HG03469 (cell line): ENCODE data around the gene H2BK1.

Experiments
- ATAC-seq: cut with Tn5 transposase; IDR thresholded peaks from one replicate; pipeline ENCODE4 v1.9.1; 2021; ENCODE audit warnings: mild to moderate bottlenecking, moderate library complexity, moderate number of reproducible peaks; ENCODE audit not compliant: unreplicated experiment

Gene H2BK1

DNA sequence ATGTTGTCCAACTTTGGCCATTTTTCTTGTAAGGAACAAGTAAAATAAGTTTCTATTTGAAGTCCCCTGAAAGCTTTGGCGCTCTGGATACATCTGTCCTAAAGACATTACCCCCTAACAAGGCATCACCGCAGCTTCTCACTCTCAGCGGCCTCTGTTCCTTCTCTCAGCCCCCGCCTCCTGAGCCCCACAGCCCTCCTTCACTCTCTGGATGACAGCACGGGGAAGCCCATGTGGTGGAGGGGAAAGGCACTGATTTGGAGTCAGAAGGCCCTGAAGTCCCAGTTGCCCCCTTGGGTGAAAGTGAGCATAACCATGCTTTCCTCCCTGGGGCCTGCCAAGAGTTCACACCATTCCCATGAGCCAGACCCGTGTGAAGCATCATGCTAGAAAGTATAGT lies 4.6 kb downstream of the H2BK1 start:
- ATAC-seq = no peak

DNA sequence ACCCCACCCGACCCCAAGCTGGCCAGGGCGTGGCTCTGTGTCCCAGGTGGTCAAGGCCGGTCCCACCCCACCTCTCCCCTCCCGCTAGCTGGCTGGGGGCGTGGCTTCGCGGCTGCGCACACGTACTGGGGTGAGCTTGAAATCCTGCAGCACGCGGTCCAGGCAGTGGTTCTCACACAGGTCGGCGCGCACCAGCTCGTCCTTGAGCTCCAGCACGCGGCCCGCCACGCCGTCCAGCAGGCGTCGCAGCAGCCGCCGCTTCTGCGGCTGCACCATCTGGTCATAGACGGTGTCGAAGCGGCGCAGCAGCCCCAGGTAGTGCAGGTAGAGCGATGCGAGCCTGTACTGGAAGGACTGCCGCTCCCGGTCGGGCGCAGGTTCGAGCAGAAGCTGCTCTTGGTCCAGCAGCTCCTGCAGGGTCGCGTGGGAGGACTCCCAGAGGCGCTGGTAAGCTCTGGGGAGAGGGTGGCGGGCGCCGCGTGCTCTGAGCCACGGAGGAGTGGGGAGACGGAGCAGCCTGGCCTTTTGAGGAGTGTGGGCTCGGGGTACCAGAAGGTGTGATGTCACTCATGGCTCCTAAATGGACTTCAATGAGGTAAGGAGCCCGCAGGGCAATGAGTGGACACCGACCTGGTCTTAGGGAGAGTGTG lies 5.8 kb downstream of the H2BK1 start:
- ATAC-seq = no peak

DNA sequence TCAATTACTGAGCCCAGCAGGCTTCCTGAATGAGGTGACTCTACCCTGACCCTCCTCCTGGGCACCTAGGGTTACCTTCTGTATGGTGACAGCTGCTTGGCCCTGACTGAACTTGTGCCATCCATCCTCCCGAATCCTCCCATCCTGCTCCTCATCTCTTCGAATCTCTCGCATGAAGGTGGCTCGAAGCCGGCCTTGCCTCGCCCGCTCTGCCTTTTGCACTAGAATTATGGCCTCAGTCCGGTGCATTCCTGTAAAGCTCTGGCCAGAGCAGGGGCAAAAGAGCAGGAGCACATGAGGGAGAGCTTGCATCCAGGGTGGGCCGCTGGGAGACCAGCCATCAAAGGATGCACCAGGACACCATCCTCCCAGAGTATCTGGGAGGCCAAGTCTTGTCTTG lies 7.5 kb downstream of the H2BK1 start:
- no peak for ATAC-seq

DNA sequence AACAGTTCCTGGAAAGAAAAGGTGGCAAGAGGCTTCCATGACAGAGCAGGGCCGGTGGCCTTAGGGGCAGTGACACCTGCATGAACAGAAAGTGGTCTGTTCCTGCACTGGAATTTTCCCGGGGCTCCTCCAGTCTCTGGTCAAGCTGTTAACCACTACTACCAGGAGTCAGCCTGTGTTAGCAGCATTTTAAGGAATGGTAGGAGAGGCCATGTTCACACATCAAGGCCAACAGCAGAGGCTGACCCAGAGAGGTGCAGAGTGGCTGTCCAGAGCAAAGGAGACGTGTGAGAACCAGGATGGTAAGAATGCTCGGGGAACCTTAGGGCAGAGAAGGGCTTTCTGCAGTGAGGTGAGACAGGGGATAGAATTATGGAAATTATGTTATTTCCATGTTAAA lies 8.5 kb downstream of the H2BK1 start:
- ATAC-seq = no peak

DNA sequence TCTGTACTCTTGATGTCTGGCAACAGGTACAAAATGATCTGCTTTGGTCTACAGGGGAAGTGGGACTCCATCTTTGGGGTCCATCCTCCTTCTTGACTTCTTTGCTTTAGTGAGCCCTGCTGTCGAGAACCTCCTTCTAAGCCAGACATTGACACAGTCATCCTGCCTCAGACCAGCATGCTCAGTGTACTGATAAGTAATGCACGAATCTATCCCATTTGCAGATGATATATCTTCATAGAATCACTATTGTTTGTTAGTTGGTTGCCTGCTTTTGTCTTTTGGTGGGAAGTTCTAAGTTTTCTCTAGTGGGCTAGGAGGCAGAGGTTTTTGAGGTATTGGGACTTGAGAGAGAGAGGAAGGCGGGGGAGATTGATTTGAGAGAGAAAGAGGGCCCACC lies 8.9 kb downstream of the H2BK1 start:
- ATAC-seq = no peak

DNA sequence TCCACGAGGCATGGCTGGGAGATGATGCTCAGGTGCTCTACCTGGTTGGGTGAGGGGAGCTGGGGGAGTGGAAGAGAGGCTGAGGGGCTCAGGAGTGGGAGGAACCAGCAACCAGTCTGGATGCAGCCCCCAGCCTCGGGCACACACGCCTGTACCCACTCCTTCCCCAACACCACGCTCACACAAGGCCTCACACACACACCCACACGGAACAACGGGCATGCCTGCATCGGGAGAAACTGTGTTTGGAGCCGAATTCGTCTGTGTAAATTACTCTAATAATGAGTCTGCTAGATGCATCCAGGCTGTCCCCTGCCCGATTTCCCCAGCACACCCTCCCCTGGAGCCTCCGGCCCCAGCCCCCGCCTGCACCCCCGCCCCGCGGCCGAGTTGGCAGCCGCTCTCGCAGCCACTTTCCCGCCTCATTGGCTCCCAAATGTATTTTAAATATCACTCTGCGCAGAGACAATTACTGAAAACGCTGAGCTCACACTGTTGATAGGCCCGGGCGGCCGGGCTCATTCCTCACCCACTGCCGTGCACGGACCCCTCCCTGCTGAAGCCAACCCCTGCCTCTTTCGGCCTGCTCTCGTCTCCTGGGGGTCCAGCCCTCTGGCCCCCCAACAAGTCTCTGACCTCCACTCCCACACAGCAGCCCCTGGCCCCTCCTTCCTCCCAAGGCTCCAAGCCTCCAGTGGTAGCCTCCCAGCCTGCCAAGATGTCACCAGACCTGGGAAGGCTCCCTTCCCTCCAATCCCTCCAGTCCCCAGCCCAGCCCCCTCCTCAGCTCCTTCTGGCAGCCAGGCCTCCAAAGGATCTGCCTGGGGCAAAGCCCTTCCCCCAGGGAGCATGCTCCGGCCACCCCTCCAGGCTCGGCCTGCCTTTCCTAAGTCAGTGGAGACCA lies 11.1 kb downstream of the H2BK1 start:
- no peak for ATAC-seq

DNA sequence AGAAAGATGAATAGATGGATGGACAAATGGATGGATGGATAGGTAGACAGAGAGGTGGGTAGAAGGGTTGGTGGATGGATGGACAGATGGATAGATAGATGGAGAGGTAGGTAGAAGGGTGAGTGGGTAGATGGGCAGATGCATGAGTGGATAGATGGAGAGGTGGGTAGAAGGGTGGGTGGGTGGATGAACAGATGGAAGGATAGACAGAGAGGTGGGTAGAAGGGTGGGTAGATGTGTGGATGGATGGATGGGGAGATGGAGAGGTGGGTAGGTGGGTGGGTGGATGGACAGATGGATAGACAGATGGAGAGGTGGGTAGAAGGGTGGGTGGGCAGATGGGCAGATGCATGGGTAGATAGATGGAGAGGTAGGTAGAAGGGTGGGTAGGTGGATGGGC lies 12.4 kb downstream of the H2BK1 start:
- ATAC-seq = no peak

DNA sequence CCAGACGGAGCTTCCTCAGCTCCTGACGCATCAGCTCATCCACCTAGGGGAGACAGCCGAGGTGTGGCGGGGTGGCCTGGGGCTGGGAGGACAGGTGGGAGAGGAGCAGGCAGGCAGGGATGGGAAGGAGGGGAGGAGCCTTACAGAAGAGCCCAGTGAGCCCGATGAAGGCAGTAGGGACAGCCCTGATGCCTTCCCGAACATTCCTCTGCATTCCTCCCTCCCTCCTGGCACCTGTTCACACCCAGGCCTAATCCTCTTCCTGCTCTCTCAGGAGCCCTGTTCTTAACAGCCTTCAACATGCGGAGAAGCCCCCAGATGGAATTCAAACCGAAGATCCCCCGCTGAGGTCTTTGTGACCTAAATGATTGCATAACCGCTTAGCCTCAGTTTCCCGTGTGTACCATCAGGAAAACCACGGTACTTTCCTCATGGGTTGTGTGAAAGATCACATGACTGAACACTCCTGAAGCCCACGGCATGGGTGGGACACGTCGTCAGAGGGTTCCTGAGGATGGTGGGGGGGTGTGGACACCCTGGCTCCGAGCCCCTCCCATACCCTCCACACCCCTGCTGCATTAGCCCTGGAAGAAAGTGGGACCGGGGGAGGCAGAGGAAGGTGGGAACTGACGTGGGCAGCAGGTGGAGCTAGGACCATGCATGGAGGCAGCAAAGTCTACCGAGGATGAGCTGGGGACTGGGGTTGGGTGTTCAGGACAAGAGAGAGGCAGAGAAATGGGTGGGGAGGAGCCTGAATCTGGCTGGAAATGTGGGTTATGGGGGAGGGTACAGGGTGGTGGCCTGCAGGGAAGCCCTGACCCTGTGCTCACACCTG lies 14.5 kb downstream of the H2BK1 start:
- ATAC-seq = no peak

DNA sequence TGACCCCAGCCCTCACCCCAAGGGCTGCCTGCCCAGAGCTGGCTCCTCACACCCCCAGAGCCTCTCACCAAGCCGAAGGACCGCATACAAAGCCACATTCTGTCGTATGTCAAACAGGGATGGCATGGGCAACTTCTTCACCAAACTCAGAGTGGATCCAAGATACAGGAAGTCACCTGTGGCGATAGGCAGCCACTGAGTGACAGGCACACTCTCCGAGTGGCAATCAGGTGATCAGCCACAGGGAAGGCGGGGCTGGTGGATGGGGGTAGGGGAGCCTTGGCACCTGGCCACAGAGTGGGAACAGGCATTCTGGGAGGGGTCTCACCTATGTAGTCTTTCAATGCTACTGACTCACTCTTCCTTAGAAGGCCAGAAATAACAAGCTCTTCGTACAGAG lies 16.1 kb downstream of the H2BK1 start:
- no peak for ATAC-seq

DNA sequence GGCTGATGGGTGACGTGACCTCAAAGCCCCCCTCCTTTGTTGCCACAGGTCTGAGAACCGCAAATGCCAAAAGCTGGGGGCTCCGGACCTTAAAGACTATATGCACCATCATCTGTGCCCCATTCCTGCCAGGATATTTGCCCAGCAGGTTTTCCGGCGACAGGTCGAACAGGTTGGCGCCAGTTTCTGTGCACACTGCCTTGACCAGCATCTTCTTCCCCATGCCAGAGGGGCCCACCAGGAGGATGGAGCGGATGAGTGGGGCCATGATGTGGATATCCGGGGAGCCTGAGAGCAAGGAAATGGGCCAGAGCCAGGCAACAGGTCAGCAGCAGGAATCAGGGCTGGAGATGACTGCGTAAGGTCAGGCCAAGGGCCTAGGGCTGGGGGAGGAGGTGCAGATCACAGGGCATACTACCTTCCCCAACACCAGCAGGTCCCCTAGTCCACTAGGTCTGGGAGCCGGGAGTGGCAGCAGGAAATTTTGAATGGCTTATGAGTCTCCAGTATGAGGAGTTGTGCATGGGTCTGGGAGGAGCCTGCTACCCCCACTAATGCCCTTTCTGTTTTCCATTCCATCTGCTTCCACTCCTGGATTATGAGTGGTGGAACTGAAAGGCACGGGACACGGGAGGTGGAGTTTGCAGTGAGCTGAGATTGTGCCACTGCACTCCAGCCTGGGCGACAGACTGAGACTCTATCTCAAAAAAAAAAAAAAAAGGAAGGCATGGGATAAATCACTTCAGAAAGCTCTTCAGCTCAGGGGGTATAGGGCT lies 16.9 kb downstream of the H2BK1 start:
- no peak for ATAC-seq

DNA sequence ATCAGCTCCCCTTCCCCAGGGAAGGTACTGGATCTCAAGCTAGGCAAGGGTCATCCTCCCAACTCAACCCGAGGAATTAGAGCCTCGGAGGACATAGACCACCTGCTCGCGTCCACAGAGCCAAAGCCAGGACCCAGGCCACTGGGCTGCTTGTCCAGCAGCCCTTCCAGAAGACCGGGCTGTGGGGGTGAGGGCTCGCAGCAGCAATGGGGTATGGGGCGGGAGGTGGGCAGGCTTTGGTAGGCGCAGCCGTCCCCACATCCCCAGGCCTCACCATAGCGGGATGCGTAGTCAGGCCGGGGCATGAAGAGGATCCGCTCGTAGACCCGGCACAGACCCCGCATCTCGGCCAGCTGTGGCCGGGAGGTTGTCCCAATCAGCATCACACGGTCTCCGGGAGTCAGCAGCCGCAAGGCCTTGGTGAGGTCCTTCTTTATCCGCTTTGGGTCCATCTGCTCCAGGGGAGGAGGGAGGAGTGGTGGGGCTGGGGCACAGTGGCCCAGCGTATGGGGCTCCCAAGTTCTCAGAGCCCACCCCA lies 18.2 kb downstream of the H2BK1 start:
- no peak for ATAC-seq

GRCh38 chr7:151191544-151191943 lies 18.7 kb downstream of the H2BK1 start:
- ATAC-seq = no peak

DNA sequence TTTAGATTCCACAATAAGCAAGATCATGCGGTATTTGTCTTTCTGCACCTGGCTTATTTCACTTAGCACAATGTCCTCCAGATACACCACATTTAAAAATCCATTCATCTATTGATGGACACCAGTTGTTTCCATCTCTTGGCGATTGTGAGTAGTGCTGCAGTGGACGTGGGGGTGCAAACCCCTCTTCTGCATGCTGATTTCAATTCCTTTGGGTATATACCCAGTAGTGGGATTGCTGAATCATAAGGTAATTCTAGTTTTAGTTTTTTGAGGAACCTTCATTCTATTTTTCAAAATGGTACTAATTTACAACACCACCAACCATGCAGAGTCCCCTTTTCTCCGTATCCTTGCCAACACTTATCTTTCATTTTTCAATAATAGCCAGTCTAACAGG lies 21.2 kb downstream of the H2BK1 start:
- ATAC-seq = no peak

- ATAC-seq = no peak
Measured at GRCh38 chr7:151188252-151188542, 22.1 kb downstream of the H2BK1 start.

- ATAC-seq = no peak
Measured at GRCh38 chr7:151187409-151188251, 22.7 kb downstream of the H2BK1 start.

- no peak for ATAC-seq
Measured at GRCh38 chr7:151186640-151187408, 23.5 kb downstream of the H2BK1 start, which contains the start of gene ASB10. Gene ASB10 (minus strand): TSS chr7:151187250. CDS start chr7:151187130, 120 bp downstream.

GRCh38 chr7:151185762-151186639 lies 24.3 kb downstream of the H2BK1 start:
- no peak for ATAC-seq

GRCh38 chr7:151181011-151181431 lies 29.3 kb downstream of the H2BK1 start:
- no peak for ATAC-seq
